HCT116 (cell line): ENCODE data around the gene CCNB2. TPM values are rescaled to one million over a fixed set of nuclear protein-coding genes. Genes with fewer than 3 reads are reported as not detected.

Source experiments
- ATAC-seq: fragments of 200-7000 bp; cut with Tn5 transposase; 2 replicates; pipeline ENCODE4 v1.9.1; 2020; ENCODE audit warnings: mild to moderate bottlenecking, moderate library complexity
- BruUV-seq: library from RNA; stranded (reverse); fragments of 400-500 nt; replicated peaks from 2 replicates; lab custom pipeline; 2021; lab: Mats Ljungman, UMichigan
- CTCF ChIA-PET: fragments of 300-600 bp; sonication (Branson Sonifier 250); formaldehyde crosslinking; loops from one replicate; lab custom pipeline; 2021; ENCODE audit warnings: antibody characterized with exemption; lab: Charles Lee
- POLR2A ChIA-PET: fragments of 300-600, 350-600 bp; sonication (Branson Sonifier 250); formaldehyde crosslinking; loops from one replicate; lab custom pipeline; 2021; ENCODE audit warnings: antibody characterized with exemption; lab: Charles Lee
- RAD21 ChIA-PET, 2 experiments: fragments of 300-600 bp; sonication (Branson Sonifier 250); formaldehyde crosslinking; loops; one replicate each; lab custom pipeline; 2023; ENCODE audit warnings: low total read pairs in 2 of 2; ENCODE audit not compliant: uncharacterized antibody in 2 of 2, unreplicated experiment in 2 of 2, low non-redundant PET in 1 of 2; lab: Charles Lee
- DNase-seq: peaks from one replicate; pipeline ENCODE4 v3.0.0-alpha.2; 2010; ENCODE audit warnings: low read depth, low spot score
- H2AFZ ChIP-seq: fragments of 200-600 bp; shearing (Covaris generic), sonication (generic); 2 replicates; pipeline ENCODE4 v1.6.1; 2017; ENCODE audit warnings: low read depth, mixed run types, mixed read lengths, antibody characterized with exemption, low read length; ENCODE audit not compliant: poor library complexity, severe bottlenecking
- H3K27ac ChIP-seq: 2 replicates; pipeline ENCODE4 v1.5.1; 2012; ENCODE audit warnings: low read depth, low read length
- H3K27me3 ChIP-seq: fragments of 200-600 bp; sonication (generic); 2 replicates; pipeline ENCODE4 v1.6.1; 2016; ENCODE audit warnings: mixed run types, low read length, mixed read lengths; ENCODE audit not compliant: insufficient read depth
- H3K36me3 ChIP-seq, 2 experiments: fragments of 200-500 bp in 1 of 2; fragments of 200-600 bp in 1 of 2; sonication (Bioruptor generic) in 1 of 2; sonication (generic) in 1 of 2; 2 replicates each; pipeline versions ENCODE4 v1.5.1 to v1.6.1; 2014 to 2016; ENCODE audit warnings: low read length in 2 of 2, inconsistent platforms in 1 of 2, mixed read lengths in 1 of 2, mixed run types in 1 of 2; ENCODE audit not compliant: insufficient read depth in 2 of 2, control insufficient read depth in 1 of 2
- H3K4me1 ChIP-seq, 2 experiments: fragments of 200-600 bp in 1 of 2; sonication (generic) in 1 of 2; 2 replicates each; pipeline versions ENCODE4 v1.5.1 to v1.6.1; 2012 to 2017; ENCODE audit warnings: low read length in 2 of 2, inconsistent platforms in 1 of 2, mild to moderate bottlenecking in 1 of 2, mixed read lengths in 1 of 2, mixed run types in 1 of 2, moderate library complexity in 1 of 2; ENCODE audit not compliant: insufficient read depth in 2 of 2, control insufficient read depth in 1 of 2
- H3K4me2 ChIP-seq: fragments of 200-600 bp; sonication (generic); 2 replicates; pipeline ENCODE4 v1.6.1; 2017; ENCODE audit warnings: mixed run types, low read length, mixed read lengths
- H3K4me3 ChIP-seq, 2 experiments: fragments of 200-600 bp in 1 of 2; sonication (generic) in 1 of 2; replicated peaks in 1 of 2; 2 replicates each; pipeline ENCODE4 v1.5.1; 2011 to 2016; ENCODE audit warnings: low read length in 2 of 2, control low read depth in 1 of 2, low read depth in 1 of 2, mild to moderate bottlenecking in 1 of 2, mixed read lengths in 1 of 2, mixed run types in 1 of 2
- H3K79me2 ChIP-seq: fragments of 200-600 bp; sonication (generic); 2 replicates; pipeline ENCODE4 v1.6.1; 2017; ENCODE audit warnings: mild to moderate bottlenecking, mixed run types, low read length, moderate library complexity, mixed read lengths; ENCODE audit not compliant: insufficient read depth
- H3K9ac ChIP-seq: fragments of 200-600 bp; sonication (generic); 2 replicates; pipeline ENCODE4 v1.6.1; 2016; ENCODE audit warnings: low read length, mixed read lengths
- H3K9me2 ChIP-seq: fragments of 200-600 bp; sonication (generic), shearing (Covaris generic); 2 replicates; pipeline ENCODE4 v1.6.1; 2017; ENCODE audit warnings: mixed run types, mild to moderate bottlenecking, moderate library complexity; ENCODE audit not compliant: insufficient read depth
- H3K9me3 ChIP-seq, 2 experiments: fragments of 200-500 bp in 1 of 2; fragments of 200-600 bp in 1 of 2; sonication (Bioruptor generic) in 1 of 2; sonication (generic) in 1 of 2; 2 replicates each; pipeline ENCODE4 v1.6.1; 2014 to 2017; ENCODE audit warnings: low read length in 2 of 2, mixed read lengths in 2 of 2, inconsistent platforms in 1 of 2, low read depth in 1 of 2, mild to moderate bottlenecking in 1 of 2, mixed run types in 1 of 2, moderate library complexity in 1 of 2; ENCODE audit not compliant: control insufficient read depth in 1 of 2, insufficient read depth in 1 of 2
- H4K20me1 ChIP-seq: fragments of 200-600 bp; sonication (generic), shearing (Covaris generic); 2 replicates; pipeline ENCODE4 v1.6.1; 2017; ENCODE audit warnings: mixed run types, mild to moderate bottlenecking, moderate library complexity; ENCODE audit not compliant: insufficient read depth
- CBX3 ChIP-seq: IDR thresholded peaks from 2 replicates; pipeline ENCODE4 v1.6.1; 2012; ENCODE audit warnings: low read depth
- CTCF ChIP-seq, 3 experiments: fragments of 200-600 bp in 1 of 3; sonication (generic) in 1 of 3; IDR thresholded peaks in 2 of 3; conservative IDR thresholded peaks in 1 of 3; 2 replicates each; pipeline ENCODE4 v1.5.1; 2012 to 2017; ENCODE audit warnings: low read depth in 2 of 3, low read length in 2 of 3, antibody characterized with exemption in 1 of 3, borderline replicate concordance in 1 of 3, control low read depth in 1 of 3, mild to moderate bottlenecking in 1 of 3, mixed read lengths in 1 of 3, mixed run types in 1 of 3, moderate library complexity in 1 of 3; ENCODE audit not compliant: insufficient read depth in 1 of 3
- EZH2phosphoT487 ChIP-seq: fragments of 200-600 bp; IDR thresholded peaks from 2 replicates; pipeline ENCODE4 v1.6.1; 2018; ENCODE audit warnings: antibody characterized with exemption, borderline replicate concordance
- FOSL1 ChIP-seq: IDR thresholded peaks from 2 replicates; pipeline ENCODE4 v1.6.1; 2012; ENCODE audit warnings: low read depth
- RAD21 ChIP-seq: IDR thresholded peaks from 2 replicates; pipeline ENCODE4 v1.6.1; 2012; ENCODE audit warnings: low read depth, mild to moderate bottlenecking
- YY1 ChIP-seq: IDR thresholded peaks from 2 replicates; pipeline ENCODE4 v1.6.1; 2011; ENCODE audit warnings: low read length, low read depth, moderate library complexity, mild to moderate bottlenecking; ENCODE audit not compliant: insufficient replicate concordance; ENCODE audit errors: extremely low read depth
- intact Hi-C: fragments of 100-400 bp; cut with micrococcal nuclease; formaldehyde crosslinking; loops from 2 replicates; pipeline ENCODE4 v1.10.0; 2022
- total RNA-seq: library from RNA; stranded (reverse); gene quantifications from one replicate; pipeline ENCODE4 v1.2.1, GENCODE V29; 2021; ENCODE audit not compliant: unreplicated experiment

CCNB2 gene
- total RNA-seq, 1 experiment from 2014 or later, result 88.7 TPM

GRCh38 chr15:59138243-59138642, 33.3 kb downstream of the CCNB2 start:
- peak; percentile 95 for ATAC-seq

More at GRCh38 chr15:59138243-59138642, 33.3 kb downstream of the CCNB2 start:
- peak; percentile 90 to 97 (median 92) for TF ChIP-seq CTCF (IDR thresholded peaks at IDR 0.05 in 2 of 3, conservative IDR thresholded peaks at IDR 0.05 in 1 of 3; ENCODE audit: borderline replicate concordance in 1 of 3, insufficient read depth in 1 of 3, low read depth in 2 of 3, low read length in 2 of 3)
- TF ChIP-seq CBX3, result peak; percentile 81
- TF ChIP-seq YY1, result peak; percentile 49
- TF ChIP-seq RAD21, result peak; percentile 61
- no peak for TF ChIP-seq EZH2phosphoT487
- TF ChIP-seq FOSL1, result no peak
- H2AFZ ChIP-seq, result no peak overlapping the region
- no TSS peak for BruUV-seq
- POLR2A ChIA-PET, result no interaction called here
- H3K9me2 ChIP-seq, result no peaks in the 10 kb centered on the region
- intact Hi-C loops, result loop anchor here (1.0 to 10.0 kb wide), 2 partner anchors 158 to 913 kb away; no protein-coding TSS in a partner anchor
- RAD21 ChIA-PET, result no interaction called here
- no peak overlapping the region for H3K4me3 ChIP-seq
- H3K9ac ChIP-seq, result no peak overlapping the region
- no peak overlapping the region for H3K4me2 ChIP-seq
- no peaks in the 10 kb centered on the region for H3K9me3 ChIP-seq
- H3K79me2 ChIP-seq, result peaks cover 6% of the 10 kb centered on the region; the same call in 1 of the 2 replicates
- H3K27me3 ChIP-seq, result no peaks in the 10 kb centered on the region
- no peaks in the 10 kb centered on the region for H4K20me1 ChIP-seq
- no peak overlapping the region for H3K27ac ChIP-seq
- H3K36me3 ChIP-seq, result peaks cover 19 to 28% of the 10 kb centered on the region in 2 experiments; a peak in 3 of 4 replicates
- DNase-seq, result peak; percentile 46
- CTCF ChIA-PET, result interaction anchor here (0.7 to 1.5 kb wide), 6 partner anchors 19 to 910 kb away, joined by 3 to 8 read pairs (median 6); no protein-coding TSS in a partner anchor
- H3K4me1 ChIP-seq, result peaks cover 0 to 6% of the 10 kb centered on the region in 2 experiments; a peak in 1 of 4 replicates
